ENCODE results near the gene ST6GAL2. TPM values are rescaled to one million over a fixed set of nuclear protein-coding genes. Genes with fewer than 3 reads are reported as not detected.

The ST6GAL2 gene
- total and polyA plus RNA-seq, 2 experiments from 2014 or later = 13.4 to 25.7 TPM

- H3K9me3 Mint-ChIP-seq = no peaks in the 10 kb centered on the region
- H3K4me2 ChIP-seq = no peak overlapping the region
- H3K9me2 ChIP-seq (ENCODE audit: insufficient read depth) = no peaks in the 10 kb centered on the region
- H3K4me1 Mint-ChIP-seq = peaks cover 44% of the 10 kb centered on the region
- H3K4me3 ChIP-seq = no peak overlapping the region
- DNase-seq (ENCODE audit: low spot score) (no peak), ATAC-seq (no peak)
- H2AFZ ChIP-seq = no peak overlapping the region
- H3K27me3 Mint-ChIP-seq (ENCODE audit: insufficient read depth, low read depth, poor library complexity) = peaks cover 6% of the 10 kb centered on the region
- no peaks in the 10 kb centered on the region for H3K36me3 Mint-ChIP-seq (ENCODE audit: low read depth)
- H3K4me1 ChIP-seq (ENCODE audit: insufficient read depth) = peaks cover 42% of the 10 kb centered on the region
- no peaks in the 10 kb centered on the region for H3K27me3 ChIP-seq (ENCODE audit: insufficient read depth)
- no peaks in the 10 kb centered on the region; the same call in 1 of the 2 replicates for H4K20me1 ChIP-seq (replicated peaks; ENCODE audit: insufficient read depth)
- no peaks in the 10 kb centered on the region for H3K36me3 ChIP-seq (ENCODE audit: insufficient read depth)
- H3K27ac ChIP-seq (ENCODE audit: low read depth) = no peak overlapping the region
- H3K27ac Mint-ChIP-seq = no peak overlapping the region
- H3K79me2 ChIP-seq (replicated peaks; ENCODE audit: insufficient read depth) = peaks cover 49% of the 10 kb centered on the region
- no peak overlapping the region for H3K4me3 Mint-ChIP-seq
- H3F3A ChIP-seq (replicated peaks; ENCODE audit: low read depth) = no peaks in the 10 kb centered on the region
- TF ChIP-seq CTCF (conservative IDR thresholded peaks at IDR 0.05; ENCODE audit: low read depth in 2 of 2) (no peak), ZNF114 (CRISPR knock-in tag; IDR thresholded peaks at IDR 0.05) (no peak), EZH2phosphoT487 (IDR thresholded peaks at IDR 0.05; ENCODE audit: unreplicated experiment) (no peak), JUNB (IDR thresholded peaks at IDR 0.05; ENCODE audit: unreplicated experiment) (no peak), ZNF462 (CRISPR knock-in tag; IDR thresholded peaks at IDR 0.05) (no peak), ETS1 (IDR thresholded peaks at IDR 0.05) (no peak), NANOG (IDR thresholded peaks at IDR 0.05; ENCODE audit: borderline replicate concordance) (no peak)
These were observed 18.6 kb downstream of the ST6GAL2 start for GRCh38 chr2:106867196-106867953.
